Measurements from ENCODE around the gene OLFML1. TPM values are rescaled to one million over a fixed set of nuclear protein-coding genes. Genes with fewer than 3 reads are reported as not detected.
A peak's percentile ranks its signal among the peaks of the same experiment; 100 is the strongest.

The OLFML1 gene
- total RNA-seq (1 to 10 TPM; 1.1 to 7.2 (median 1.6) TPM), polyA plus RNA-seq (1 to 10 TPM in 2 of 3 donors, under 1 TPM in 1; 0.81 to 1.5 (median 1.1) TPM)
- long read RNA-seq, donor 1, result 0 reads
- long read RNA-seq, donor 2, partial matches to known transcripts, result 0 of 2 reads
- long read RNA-seq, donor 2, other reads (novel, unspliced or antisense), result 0 of 2 reads

DNA sequence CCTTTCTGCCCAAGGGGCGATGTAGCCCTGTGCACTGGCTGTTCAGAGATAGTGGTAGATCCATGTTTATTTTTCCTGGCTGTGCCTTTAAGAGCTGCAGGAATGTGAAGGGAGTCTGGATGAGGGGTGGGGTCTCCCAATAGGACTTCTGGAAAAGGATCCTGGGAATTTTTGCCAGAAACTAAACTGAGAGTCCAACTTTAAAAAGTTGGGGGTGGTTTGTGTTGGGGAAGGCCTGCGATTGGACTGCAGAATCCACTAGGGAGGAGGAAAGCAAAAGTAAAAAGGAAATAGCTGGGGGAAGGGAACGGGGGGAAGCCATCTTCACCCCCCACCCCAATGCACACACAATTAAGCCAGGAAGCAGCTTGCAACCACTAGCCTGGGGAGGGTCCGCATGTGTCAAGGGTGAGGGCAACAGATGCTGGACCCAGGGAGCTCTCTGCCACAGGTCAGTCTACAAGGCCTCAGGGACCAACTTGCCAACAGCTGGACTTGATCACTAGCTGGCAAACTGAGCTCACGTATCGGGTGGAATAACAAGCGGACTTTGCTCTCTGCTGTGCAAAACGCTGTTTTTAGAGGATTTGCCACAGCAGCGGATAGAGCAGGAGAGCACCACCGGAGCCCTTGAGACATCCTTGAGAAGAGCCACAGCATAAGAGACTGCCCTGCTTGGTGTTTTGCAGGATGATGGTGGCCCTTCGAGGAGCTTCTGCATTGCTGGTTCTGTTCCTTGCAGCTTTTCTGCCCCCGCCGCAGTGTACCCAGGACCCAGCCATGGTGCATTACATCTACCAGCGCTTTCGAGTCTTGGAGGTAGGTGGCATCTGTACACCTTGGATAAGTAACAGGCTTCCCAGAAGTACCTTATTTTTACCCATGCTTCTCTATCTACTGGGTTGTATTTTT lies at the start of gene OLFML1:
OLFML1 (plus strand) TSS at position 321 of the 912 bp plus-strand sequence; CDS start at position 691, 370 bp downstream.
- peak in 1 of 2 donors; percentile 18 for DNase-seq
- Histone ChIP-seq H3K27ac (no peak within 1 kb of the TSS), H3K27me3 (ENCODE audit: insufficient read depth in 3 of 3, low read length in 2 of 3) (no peaks in the 10 kb centered on the region), H3K4me1 (no peaks in the 10 kb centered on the region), H3K9me3 (no peaks in the 10 kb centered on the region), H3K36me3 (ENCODE audit: insufficient read depth in 1 of 2, low read depth in 1 of 2) (no peaks in the 10 kb centered on the region), H3K4me3 (peak within 1 kb of the TSS; percentile 55)
- peak in 1 of 4 donors; percentile 46 for ATAC-seq
- intact Hi-C loops (cut with DNase I), result no loop called here
- TF ChIP-seq, protein P1, sequence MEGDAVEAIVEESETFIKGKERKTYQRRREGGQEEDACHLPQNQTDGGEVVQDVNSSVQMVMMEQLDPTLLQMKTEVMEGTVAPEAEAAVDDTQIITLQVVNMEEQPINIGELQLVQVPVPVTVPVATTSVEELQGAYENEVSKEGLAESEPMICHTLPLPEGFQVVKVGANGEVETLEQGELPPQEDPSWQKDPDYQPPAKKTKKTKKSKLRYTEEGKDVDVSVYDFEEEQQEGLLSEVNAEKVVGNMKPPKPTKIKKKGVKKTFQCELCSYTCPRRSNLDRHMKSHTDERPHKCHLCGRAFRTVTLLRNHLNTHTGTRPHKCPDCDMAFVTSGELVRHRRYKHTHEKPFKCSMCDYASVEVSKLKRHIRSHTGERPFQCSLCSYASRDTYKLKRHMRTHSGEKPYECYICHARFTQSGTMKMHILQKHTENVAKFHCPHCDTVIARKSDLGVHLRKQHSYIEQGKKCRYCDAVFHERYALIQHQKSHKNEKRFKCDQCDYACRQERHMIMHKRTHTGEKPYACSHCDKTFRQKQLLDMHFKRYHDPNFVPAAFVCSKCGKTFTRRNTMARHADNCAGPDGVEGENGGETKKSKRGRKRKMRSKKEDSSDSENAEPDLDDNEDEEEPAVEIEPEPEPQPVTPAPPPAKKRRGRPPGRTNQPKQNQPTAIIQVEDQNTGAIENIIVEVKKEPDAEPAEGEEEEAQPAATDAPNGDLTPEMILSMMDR (IDR thresholded peaks at IDR 0.05), result no peak
- WGBS, 3 donors, result 30 to 43% (median 34%) methylated on average over 14 to 15 of the region's 15 CpGs

DNA sequence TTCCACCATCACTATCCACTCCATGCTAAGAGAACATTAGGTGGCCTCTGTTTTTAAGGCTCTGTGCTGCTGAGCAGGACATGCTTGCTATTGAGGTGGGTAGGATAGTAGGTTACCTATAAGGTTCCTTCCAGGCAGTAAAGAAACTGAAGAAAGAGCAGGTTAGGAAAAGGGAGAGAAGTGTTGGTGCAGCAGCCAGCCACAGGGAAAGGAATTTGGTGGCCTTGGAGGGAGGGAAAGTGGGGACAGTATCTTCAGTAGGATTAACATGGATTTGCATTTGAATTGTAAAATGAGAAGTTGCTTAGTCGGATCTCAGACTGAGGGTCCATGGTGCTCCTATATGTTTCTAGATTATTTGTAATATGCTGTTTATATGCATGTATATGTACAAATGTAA lies 49.2 kb upstream of the OLFML1 start:
- Histone ChIP-seq H3K9me3 (no peaks in the 10 kb centered on the region), H3K27me3 (ENCODE audit: insufficient read depth in 3 of 3, low read length in 2 of 3) (no peaks in the 10 kb centered on the region), H3K4me3 (no peak overlapping the region), H3K27ac (no peak overlapping the region), H3K36me3 (ENCODE audit: insufficient read depth in 1 of 2, low read depth in 1 of 2) (peaks cover 0 to 8% of the 10 kb centered on the region in 2 donors), H3K4me1 (no peaks in the 10 kb centered on the region)
- DNase-seq, result no peak
- intact Hi-C loops (cut with DNase I), result no loop called here
- WGBS, 3 donors, result 71 to 83% (median 76%) methylated on average over 1 of the region's 1 CpG
- ATAC-seq, result no peak
- TF ChIP-seq, protein P1 (IDR thresholded peaks at IDR 0.05), result no peak

DNA sequence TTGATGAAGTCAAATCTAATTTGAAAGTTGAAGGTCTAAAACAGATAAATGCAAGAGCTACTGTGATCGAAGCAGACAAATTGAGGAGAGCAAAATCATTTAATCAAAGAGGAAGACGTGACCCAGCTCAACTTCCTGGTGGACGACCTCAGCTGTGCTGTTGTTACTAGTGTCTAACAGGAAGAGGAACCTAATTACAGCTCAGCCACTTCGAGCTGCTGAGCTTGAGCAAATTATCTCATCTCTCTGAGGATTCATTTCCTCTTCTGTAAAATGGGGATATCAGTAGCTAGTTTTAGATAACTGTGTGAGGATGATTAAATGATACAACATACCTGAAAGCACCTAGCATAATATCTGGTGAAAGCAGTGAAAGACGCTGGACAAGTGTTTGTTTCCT lies 48.6 kb upstream of the OLFML1 start:
- H3K4me3 ChIP-seq, result no peak overlapping the region
- TF ChIP-seq, protein P1 (IDR thresholded peaks at IDR 0.05), result no peak
- ATAC-seq (no peak), DNase-seq (no peak)
- intact Hi-C loops (cut with DNase I), result no loop called here
- no peaks in the 10 kb centered on the region for H3K9me3 ChIP-seq
- 47 to 51% (median 48%) methylated on average over 5 of the region's 5 CpGs for WGBS, 3 donors
- no peaks in the 10 kb centered on the region for H3K4me1 ChIP-seq
- no peak overlapping the region for H3K27ac ChIP-seq
- no peaks in the 10 kb centered on the region for H3K27me3 ChIP-seq (ENCODE audit: insufficient read depth in 3 of 3, low read length in 2 of 3)
- H3K36me3 ChIP-seq (ENCODE audit: insufficient read depth in 1 of 2, low read depth in 1 of 2), result peaks cover 0 to 13% of the 10 kb centered on the region in 2 donors

DNA sequence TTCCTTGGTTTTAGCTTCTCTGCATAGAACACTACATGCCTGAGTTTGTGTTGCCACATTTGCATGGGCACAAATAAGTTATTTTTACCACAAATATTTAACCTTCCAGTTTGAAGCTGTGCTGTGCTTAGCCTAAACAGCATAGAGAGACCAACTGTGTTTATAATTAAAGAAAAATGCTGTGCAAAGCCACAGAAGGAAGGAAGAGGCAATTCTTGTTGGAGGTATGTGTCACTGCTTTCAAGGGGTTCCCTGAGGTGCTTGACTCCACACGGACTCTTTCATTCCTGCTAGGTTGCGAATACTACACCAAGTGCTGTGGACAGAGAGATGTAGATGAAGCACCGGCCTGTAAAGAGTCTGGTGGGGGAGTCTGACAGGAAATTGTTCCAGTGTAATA lies 47.6 kb upstream of the OLFML1 start:
- 90 to 91% (median 91%) methylated on average over 3 of the region's 3 CpGs for WGBS, 3 donors
- Histone ChIP-seq H3K27ac (no peak overlapping the region), H3K27me3 (ENCODE audit: insufficient read depth in 3 of 3, low read length in 2 of 3) (no peaks in the 10 kb centered on the region), H3K9me3 (no peaks in the 10 kb centered on the region), H3K36me3 (ENCODE audit: insufficient read depth in 1 of 2, low read depth in 1 of 2) (peaks cover 0 to 13% of the 10 kb centered on the region in 2 donors), H3K4me1 (no peaks in the 10 kb centered on the region), H3K4me3 (no peak overlapping the region)
- no peak for ATAC-seq
- DNase-seq, result no peak
- TF ChIP-seq, protein P1 (IDR thresholded peaks at IDR 0.05), result no peak
- intact Hi-C loops (cut with DNase I), result no loop called here

Measured in psoas muscle (tissue), 8 donors.